GM12874 (cell line): ENCODE results near the gene PHKB.

ENCODE experiments used
- TF ChIP-seq, protein P1 (sequence below): IDR thresholded peaks from 2 replicates; pipeline ENCODE4 v1.5.1; 2011; ENCODE audit warnings: low read depth, mild to moderate bottlenecking, control low read depth, low read length, moderate library complexity; ENCODE audit not compliant: insufficient read depth

Gene PHKB

GRCh38 chr16:47503936-47504335, 42.8 kb downstream of the PHKB start:
- TF ChIP-seq, protein P1, sequence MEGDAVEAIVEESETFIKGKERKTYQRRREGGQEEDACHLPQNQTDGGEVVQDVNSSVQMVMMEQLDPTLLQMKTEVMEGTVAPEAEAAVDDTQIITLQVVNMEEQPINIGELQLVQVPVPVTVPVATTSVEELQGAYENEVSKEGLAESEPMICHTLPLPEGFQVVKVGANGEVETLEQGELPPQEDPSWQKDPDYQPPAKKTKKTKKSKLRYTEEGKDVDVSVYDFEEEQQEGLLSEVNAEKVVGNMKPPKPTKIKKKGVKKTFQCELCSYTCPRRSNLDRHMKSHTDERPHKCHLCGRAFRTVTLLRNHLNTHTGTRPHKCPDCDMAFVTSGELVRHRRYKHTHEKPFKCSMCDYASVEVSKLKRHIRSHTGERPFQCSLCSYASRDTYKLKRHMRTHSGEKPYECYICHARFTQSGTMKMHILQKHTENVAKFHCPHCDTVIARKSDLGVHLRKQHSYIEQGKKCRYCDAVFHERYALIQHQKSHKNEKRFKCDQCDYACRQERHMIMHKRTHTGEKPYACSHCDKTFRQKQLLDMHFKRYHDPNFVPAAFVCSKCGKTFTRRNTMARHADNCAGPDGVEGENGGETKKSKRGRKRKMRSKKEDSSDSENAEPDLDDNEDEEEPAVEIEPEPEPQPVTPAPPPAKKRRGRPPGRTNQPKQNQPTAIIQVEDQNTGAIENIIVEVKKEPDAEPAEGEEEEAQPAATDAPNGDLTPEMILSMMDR: no peak

DNA sequence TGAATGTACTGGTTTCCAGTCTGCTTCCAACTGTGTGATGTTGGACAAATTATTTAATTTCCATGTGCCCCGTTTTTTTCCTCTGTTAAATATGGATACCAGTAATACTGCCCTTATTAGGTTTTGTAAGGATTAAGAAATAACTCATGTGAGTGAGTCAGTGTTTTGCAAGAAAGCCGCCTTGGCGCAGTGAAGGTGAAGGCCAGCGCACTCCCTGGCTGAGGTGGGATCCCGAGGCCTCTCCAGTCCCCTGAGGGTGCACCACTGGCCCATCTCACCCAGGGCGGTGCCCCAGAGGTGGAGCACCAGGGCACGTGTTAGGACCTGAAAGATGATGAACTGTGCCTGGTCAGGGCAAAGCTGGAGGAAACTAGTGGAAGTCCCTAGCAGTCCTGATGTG, 43.5 kb downstream of the PHKB start:
- TF ChIP-seq, protein P1: no peak

DNA sequence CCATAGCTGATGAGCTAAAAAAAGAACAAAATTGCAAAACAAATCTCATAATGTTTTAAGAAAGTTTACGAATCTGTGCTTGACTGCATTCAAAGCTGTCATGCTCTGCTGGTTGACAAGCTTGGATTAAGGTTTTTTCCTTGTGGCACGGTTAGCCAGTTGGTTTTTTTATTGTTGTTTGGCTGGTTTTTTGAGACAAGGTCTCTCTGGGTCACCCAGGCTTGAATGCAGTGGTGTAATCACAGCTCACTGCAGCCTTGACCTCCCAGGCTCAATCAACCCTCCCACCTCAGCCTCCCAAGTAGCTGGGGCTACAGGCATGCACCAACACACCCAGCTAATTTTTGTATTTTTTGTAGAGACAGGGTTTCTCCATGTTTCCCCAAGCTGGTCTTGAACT, 45.7 kb downstream of the PHKB start:
- TF ChIP-seq, protein P1: no peak

GRCh38 chr16:47507701-47508100, 46.6 kb downstream of the PHKB start:
- TF ChIP-seq, protein P1: no peak

DNA sequence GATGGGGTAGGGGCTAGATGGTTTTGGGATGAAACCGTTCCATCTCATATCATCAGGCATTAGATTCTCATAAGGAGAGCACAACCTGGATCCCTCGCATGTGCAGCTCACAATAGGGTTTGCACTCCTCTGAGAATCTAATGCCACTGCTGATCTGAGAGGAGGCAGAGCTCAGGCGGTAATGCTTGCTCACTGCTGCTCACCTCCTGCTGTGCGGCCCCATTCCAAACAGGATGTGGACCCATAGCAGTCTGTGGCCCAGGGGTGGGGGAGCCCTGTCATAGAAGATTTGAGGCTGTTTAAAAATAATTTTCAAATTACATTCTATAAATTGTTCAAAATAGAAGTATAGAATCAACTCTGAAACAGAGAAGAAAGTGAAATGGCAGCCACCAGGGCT, 50.8 kb downstream of the PHKB start:
- TF ChIP-seq, protein P1: no peak

GRCh38 chr16:47519037-47519436, 57.9 kb downstream of the PHKB start:
- TF ChIP-seq, protein P1: no peak

DNA sequence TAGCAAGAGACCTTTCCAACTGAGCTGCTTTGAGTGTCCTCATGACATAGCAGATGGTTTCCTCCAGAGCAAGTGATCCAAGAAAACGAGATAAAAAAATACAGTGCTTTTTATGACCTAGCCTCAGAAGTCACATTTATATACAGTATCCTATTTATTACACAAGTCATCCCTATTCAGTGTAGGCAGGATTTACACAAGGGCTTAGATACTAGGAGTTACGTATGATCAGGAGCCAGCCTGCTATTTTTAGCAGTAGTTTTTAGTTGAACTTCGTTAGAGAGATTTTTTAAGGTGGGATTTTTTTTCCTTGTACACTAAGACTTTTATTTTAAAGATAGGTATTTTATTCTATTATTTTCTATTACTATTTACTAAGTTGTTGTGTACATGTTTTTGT, 58.4 kb downstream of the PHKB start:
- TF ChIP-seq, protein P1: no peak
